OCI-LY1 (cell line): ENCODE data around the gene ZNF396.

Experiments
- H2AFZ ChIP-seq: fragments of 200-600 bp; sonication (generic), shearing (Covaris generic); 2 replicates; pipeline ENCODE4 v1.6.0; 2014; ENCODE audit warnings: antibody characterized with exemption, mild to moderate bottlenecking, low read length
- H3F3A ChIP-seq: fragments of 200-600 bp; sonication (generic), shearing (Covaris generic); 2 replicates; pipeline ENCODE4 v1.6.0; 2014; ENCODE audit warnings: mild to moderate bottlenecking, antibody characterized with exemption, low read length, moderate library complexity; ENCODE audit not compliant: insufficient read depth
- H3K27ac ChIP-seq: fragments of 200-600 bp; sonication (generic); 2 replicates; pipeline ENCODE4 v1.5.1; 2014; ENCODE audit warnings: low read length, mixed run types, mild to moderate bottlenecking, low read depth; ENCODE audit not compliant: poor library complexity, severe bottlenecking
- H3K27me3 ChIP-seq: fragments of 200-600 bp; sonication (generic); 2 replicates; pipeline ENCODE4 v1.6.0; 2014; ENCODE audit warnings: antibody characterized with exemption, mild to moderate bottlenecking, low read length, moderate library complexity; ENCODE audit not compliant: insufficient read depth
- H3K36me3 ChIP-seq: fragments of 200-600 bp; sonication (generic); 2 replicates; pipeline ENCODE4 v1.6.1; 2014; ENCODE audit warnings: mild to moderate bottlenecking, antibody characterized with exemption, low read length, moderate library complexity, mixed read lengths; ENCODE audit not compliant: insufficient read depth
- H3K4me1 ChIP-seq: fragments of 200-600 bp; sonication (generic); 2 replicates; pipeline ENCODE4 v1.5.1; 2014; ENCODE audit warnings: mild to moderate bottlenecking, low read length, moderate library complexity; ENCODE audit not compliant: insufficient read depth, severe bottlenecking
- H3K4me2 ChIP-seq: fragments of 200-600 bp; sonication (generic), shearing (Covaris generic); 2 replicates; pipeline ENCODE4 v1.6.1; 2014; ENCODE audit warnings: low read length
- H3K4me3 ChIP-seq: fragments of 200-600 bp; sonication (generic); 2 replicates; pipeline ENCODE4 v1.5.1; 2014; ENCODE audit warnings: low read length, low read depth, mild to moderate bottlenecking, mixed read lengths; ENCODE audit not compliant: poor library complexity, severe bottlenecking
- H3K79me2 ChIP-seq: fragments of 200-600 bp; shearing (Covaris generic); 2 replicates; pipeline ENCODE4 v1.6.1; 2016; ENCODE audit warnings: mixed run types, low read length, mixed read lengths; ENCODE audit not compliant: insufficient read depth
- H3K9ac ChIP-seq: fragments of 200-600 bp; sonication (generic), shearing (Covaris generic); 2 replicates; pipeline ENCODE4 v1.6.1; 2014; ENCODE audit warnings: mild to moderate bottlenecking, low read length, mixed read lengths
- H3K9me2 ChIP-seq: fragments of 200-600 bp; sonication (generic), shearing (Covaris generic); 2 replicates; pipeline ENCODE4 v1.6.1; 2014; ENCODE audit warnings: low read depth, mild to moderate bottlenecking, low read length, mixed read lengths
- H3K9me3 ChIP-seq: fragments of 200-600 bp; shearing (Covaris generic); 2 replicates; pipeline ENCODE4 v1.6.1; 2014; ENCODE audit warnings: low read length, mixed read lengths
- H4K20me1 ChIP-seq: fragments of 200-600 bp; sonication (generic), shearing (Covaris generic); 2 replicates; pipeline ENCODE4 v1.6.0; 2016; ENCODE audit warnings: mild to moderate bottlenecking, low read length; ENCODE audit not compliant: insufficient read depth
- EZH2 ChIP-seq: fragments of 200-600 bp; sonication (generic), shearing (Covaris generic); IDR thresholded peaks from 2 replicates; pipeline ENCODE4 v1.8.0; 2017; ENCODE audit warnings: borderline replicate concordance, mixed run types, mild to moderate bottlenecking, antibody characterized with exemption, low read length, moderate library complexity, mixed read lengths
- TF ChIP-seq, protein P1 (sequence below): fragments of 200-600 bp; sonication (generic), shearing (Covaris generic); IDR thresholded peaks from 2 replicates; pipeline ENCODE4 v1.5.1; 2017; ENCODE audit warnings: mild to moderate bottlenecking, antibody characterized with exemption, low read length, moderate library complexity, mixed read lengths

ZNF396 gene

DNA sequence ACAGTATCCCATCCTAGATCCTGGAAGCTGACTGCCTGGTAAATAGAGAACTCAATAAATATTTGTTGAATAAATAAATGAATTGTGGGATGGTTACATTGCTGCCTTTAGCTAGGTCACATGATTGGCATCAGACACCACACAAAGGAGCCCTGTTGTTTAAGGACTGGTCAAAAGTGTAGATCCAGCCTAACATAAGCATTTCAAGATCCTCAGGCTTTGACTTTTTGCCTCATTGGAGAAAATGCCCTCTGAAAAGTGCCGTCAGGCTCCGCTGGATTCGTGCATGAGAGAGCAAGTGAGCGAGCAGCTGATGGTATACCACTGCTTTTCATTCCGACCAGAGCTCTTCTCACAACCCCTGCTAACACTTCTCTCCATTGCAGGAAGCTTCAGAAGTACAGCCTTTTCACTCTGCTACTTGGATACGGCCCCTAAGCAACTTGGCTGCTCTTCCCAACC is 31.6 kb downstream of the ZNF396 start:
- Histone ChIP-seq H2AFZ (peak overlapping the region; percentile 93; the same call in 1 of the 2 replicates), H3K9me2 (no peaks in the 10 kb centered on the region), H3K36me3 (peaks cover 27% of the 10 kb centered on the region), H3F3A (no peaks in the 10 kb centered on the region), H3K27me3 (no peaks in the 10 kb centered on the region), H3K79me2 (peaks cover 33% of the 10 kb centered on the region), H3K27ac (peak overlapping the region; percentile 68), H3K9me3 (no peaks in the 10 kb centered on the region), H3K4me3 (peak overlapping the region; percentile 83), H3K4me1 (peaks cover 26% of the 10 kb centered on the region), H3K4me2 (peak overlapping the region; percentile 79), H3K9ac (peak overlapping the region; percentile 13; the same call in 1 of the 2 replicates), H4K20me1 (peaks cover 5% of the 10 kb centered on the region; the same call in 1 of the 2 replicates)
- TF ChIP-seq, protein P1, sequence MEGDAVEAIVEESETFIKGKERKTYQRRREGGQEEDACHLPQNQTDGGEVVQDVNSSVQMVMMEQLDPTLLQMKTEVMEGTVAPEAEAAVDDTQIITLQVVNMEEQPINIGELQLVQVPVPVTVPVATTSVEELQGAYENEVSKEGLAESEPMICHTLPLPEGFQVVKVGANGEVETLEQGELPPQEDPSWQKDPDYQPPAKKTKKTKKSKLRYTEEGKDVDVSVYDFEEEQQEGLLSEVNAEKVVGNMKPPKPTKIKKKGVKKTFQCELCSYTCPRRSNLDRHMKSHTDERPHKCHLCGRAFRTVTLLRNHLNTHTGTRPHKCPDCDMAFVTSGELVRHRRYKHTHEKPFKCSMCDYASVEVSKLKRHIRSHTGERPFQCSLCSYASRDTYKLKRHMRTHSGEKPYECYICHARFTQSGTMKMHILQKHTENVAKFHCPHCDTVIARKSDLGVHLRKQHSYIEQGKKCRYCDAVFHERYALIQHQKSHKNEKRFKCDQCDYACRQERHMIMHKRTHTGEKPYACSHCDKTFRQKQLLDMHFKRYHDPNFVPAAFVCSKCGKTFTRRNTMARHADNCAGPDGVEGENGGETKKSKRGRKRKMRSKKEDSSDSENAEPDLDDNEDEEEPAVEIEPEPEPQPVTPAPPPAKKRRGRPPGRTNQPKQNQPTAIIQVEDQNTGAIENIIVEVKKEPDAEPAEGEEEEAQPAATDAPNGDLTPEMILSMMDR: no peak
- TF ChIP-seq EZH2: no peak

GRCh38 chr18:35344736-35345459 is 32.2 kb downstream of the ZNF396 start:
- no peaks in the 10 kb centered on the region for H3K27me3 ChIP-seq
- H4K20me1 ChIP-seq: peaks cover 5% of the 10 kb centered on the region; the same call in 1 of the 2 replicates
- no peaks in the 10 kb centered on the region for H3F3A ChIP-seq
- H3K9ac ChIP-seq: peak overlapping the region; percentile 90
- H3K9me2 ChIP-seq: no peaks in the 10 kb centered on the region
- peaks cover 33% of the 10 kb centered on the region for H3K36me3 ChIP-seq
- H3K27ac ChIP-seq: peak overlapping the region; percentile 68
- TF ChIP-seq, protein P1: no peak
- TF ChIP-seq EZH2: no peak
- H3K4me1 ChIP-seq: peaks cover 26% of the 10 kb centered on the region
- H3K4me3 ChIP-seq: peak overlapping the region; percentile 83
- H3K79me2 ChIP-seq: peaks cover 36% of the 10 kb centered on the region
- peak overlapping the region; percentile 93 for H2AFZ ChIP-seq
- H3K9me3 ChIP-seq: no peaks in the 10 kb centered on the region
- peak overlapping the region; percentile 79 for H3K4me2 ChIP-seq

DNA sequence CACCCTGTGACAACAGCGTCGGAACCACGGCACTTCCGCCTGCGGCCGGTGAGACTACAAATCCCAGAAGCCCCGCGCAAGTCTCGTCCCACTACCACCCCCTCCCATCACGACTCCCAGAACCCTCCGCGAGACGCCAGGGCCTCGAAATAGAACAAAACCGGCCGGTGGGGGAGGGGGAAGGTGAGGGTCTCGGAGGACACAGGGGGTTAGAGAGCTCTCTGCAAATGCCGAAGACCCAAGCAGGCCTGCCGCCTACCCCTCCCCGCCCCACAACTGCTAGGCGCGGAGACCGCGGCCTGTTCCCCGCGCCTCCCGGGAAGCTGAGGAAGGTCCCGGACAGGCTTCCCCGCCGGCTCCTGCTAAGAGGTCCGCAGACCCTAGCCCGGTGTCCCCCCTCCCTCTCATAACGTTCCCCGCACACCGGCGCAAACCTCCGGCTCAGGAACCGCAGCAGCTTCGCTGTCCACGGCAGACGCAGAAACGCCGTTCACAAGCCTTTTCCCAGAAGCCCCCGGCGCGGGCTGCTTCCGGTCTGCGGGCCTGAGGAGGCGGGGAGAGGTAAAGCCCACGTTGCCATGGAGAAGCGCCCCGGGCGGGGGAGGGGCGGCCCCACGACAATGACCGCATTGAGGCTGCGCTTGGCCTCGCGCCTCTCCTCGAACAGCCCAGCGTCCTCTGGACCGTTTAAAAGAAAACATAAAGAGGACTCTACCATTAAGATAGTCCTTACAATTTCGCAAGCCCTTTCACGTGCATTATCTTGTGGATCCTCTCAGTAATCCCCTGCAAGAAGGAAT is 33.0 kb downstream of the ZNF396 start, which contains the start of gene ZNF24:
ZNF24 (minus strand) TSS at position 485 of the 800 bp plus-strand sequence. CDS start 3,770 bp downstream, outside the sequence.
- peaks cover 36% of the 10 kb centered on the region for H3K79me2 ChIP-seq
- TF ChIP-seq EZH2: no peak
- TF ChIP-seq, protein P1: no peak

More for the DNA sequence above, 33.0 kb downstream of the ZNF396 start, which contains the start of gene ZNF24:
- H3K4me2 ChIP-seq: peak within 1 kb of the TSS; percentile 79
- H3K9ac ChIP-seq: peak within 1 kb of the TSS; percentile 90
- H3K9me3 ChIP-seq: no peaks in the 10 kb centered on the region
- peaks cover 5% of the 10 kb centered on the region; the same call in 1 of the 2 replicates for H4K20me1 ChIP-seq
- H3K27me3 ChIP-seq: no peaks in the 10 kb centered on the region
- peak within 1 kb of the TSS; percentile 83 for H3K4me3 ChIP-seq
- peak within 1 kb of the TSS; percentile 93 for H2AFZ ChIP-seq
- peaks cover 26% of the 10 kb centered on the region for H3K4me1 ChIP-seq
- H3K9me2 ChIP-seq: no peaks in the 10 kb centered on the region
- H3F3A ChIP-seq: no peaks in the 10 kb centered on the region
- H3K36me3 ChIP-seq: peaks cover 41% of the 10 kb centered on the region
- peak within 1 kb of the TSS; percentile 81 for H3K27ac ChIP-seq
